ENCODE data around the gene OSMR. TPM values are rescaled to one million over a fixed set of nuclear protein-coding genes. Genes with fewer than 3 reads are reported as not detected.

OSMR gene
- total and polyA plus RNA-seq, 9 of the 15 experiments (the other 6 are each of a cell fraction or from before 2014, with no cell fraction given) = 0.18 to 1.7 (median 0.94) TPM

GRCh38 chr5:38936269-38936668 lies 90.5 kb downstream of the OSMR start:
- Histone ChIP-seq H3K79me2 (ENCODE audit: control insufficient read depth, insufficient read depth, low read length) (no peaks in the 10 kb centered on the region), H3K9me1 (ENCODE audit: control insufficient read depth, insufficient read depth, low read length) (no peaks in the 10 kb centered on the region), H3K4me1 (replicated peaks in 1 of 2; ENCODE audit: control insufficient read depth in 2 of 2, insufficient read depth in 2 of 2, low read length in 2 of 2) (peaks cover 0 to 8% of the 10 kb centered on the region in 2 experiments; a peak in 2 of 5 replicates), H3K27me3 (ENCODE audit: control insufficient read depth in 2 of 2, insufficient read depth in 2 of 2, low read length in 2 of 2) (0 out of 5 replicates have a peak, but pooled peaks cover 0 to 2% of the 10 kb centered on the region in 2 experiments), H3K9ac (ENCODE audit: insufficient read depth in 1 of 2, low read depth in 2 of 2, low read length in 2 of 2) (no peak overlapping the region), H3K36me3 (ENCODE audit: control insufficient read depth, insufficient read depth, low read length) (peaks cover 17% of the 10 kb centered on the region; the same call in 2 of the 3 replicates), H3K4me3 (no peak overlapping the region), H2AFZ (ENCODE audit: low read depth, low read length) (no peak overlapping the region), H3K9me3 (replicated peaks; ENCODE audit: control insufficient read depth, insufficient read depth, low read depth, low read length) (no peaks in the 10 kb centered on the region), H3K27ac (ENCODE audit: extremely low read depth, low read depth, low read length) (no peak overlapping the region), H4K20me1 (replicated peaks; ENCODE audit: control insufficient read depth, insufficient read depth, low read length) (no peaks in the 10 kb centered on the region), H3K4me2 (ENCODE audit: insufficient read depth, low read length) (no peak overlapping the region)
- in situ Hi-C loops (cut with MboI) = no loop called here
- WGBS (ENCODE audit: insufficient coverage, low coverage, missing lambda C conversion rate) = 88% methylated on average over 6 of the region's 6 CpGs
- TF ChIP-seq ATF7 (IDR thresholded peaks at IDR 0.05) (no peak), JUNB (CRISPR knock-in tag; conservative IDR thresholded peaks at IDR 0.05) (no peak), MCM2 (IDR thresholded peaks at IDR 0.05; ENCODE audit: low read depth) (no peak), HNRNPL (IDR thresholded peaks at IDR 0.05; ENCODE audit: low read depth, low read length) (no peak), ZNF23 (CRISPR knock-in tag; IDR thresholded peaks at IDR 0.05) (no peak), ZFP36 (IDR thresholded peaks at IDR 0.05; ENCODE audit: low read depth, low read length, partially characterized antibody) (no peak), TCF15 (CRISPR knock-in tag; IDR thresholded peaks at IDR 0.05) (no peak)
- 0 out of 3 replicates have a peak, but pooled peaks have one; percentile 10 for ATAC-seq
- POLR2A ChIA-PET = interaction anchor here (1.0 kb wide), 1 partner anchor 20 kb away, joined by 3 read pairs; no protein-coding TSS in a partner anchor
- DNase-seq (ENCODE audit: extremely low read depth in 1 of 4, low spot score in 3 of 4) = no peak
- CTCF ChIA-PET (ENCODE audit: low intra/inter-chr PET ratio) = no interaction called here
- BruUV-seq (replicated peaks) = no TSS peak
- intact Hi-C loops (cut with micrococcal nuclease) = no loop called here
- no peak for FAIRE-seq
